GM19035 (cell line): ENCODE data around the gene AUTS2.
A peak's percentile ranks its signal among the peaks of the same experiment; 100 is the strongest.

Source experiments
- ATAC-seq: cut with Tn5 transposase; IDR thresholded peaks from one replicate; pipeline ENCODE4 v1.9.1; 2021; ENCODE audit not compliant: unreplicated experiment

Gene AUTS2

DNA sequence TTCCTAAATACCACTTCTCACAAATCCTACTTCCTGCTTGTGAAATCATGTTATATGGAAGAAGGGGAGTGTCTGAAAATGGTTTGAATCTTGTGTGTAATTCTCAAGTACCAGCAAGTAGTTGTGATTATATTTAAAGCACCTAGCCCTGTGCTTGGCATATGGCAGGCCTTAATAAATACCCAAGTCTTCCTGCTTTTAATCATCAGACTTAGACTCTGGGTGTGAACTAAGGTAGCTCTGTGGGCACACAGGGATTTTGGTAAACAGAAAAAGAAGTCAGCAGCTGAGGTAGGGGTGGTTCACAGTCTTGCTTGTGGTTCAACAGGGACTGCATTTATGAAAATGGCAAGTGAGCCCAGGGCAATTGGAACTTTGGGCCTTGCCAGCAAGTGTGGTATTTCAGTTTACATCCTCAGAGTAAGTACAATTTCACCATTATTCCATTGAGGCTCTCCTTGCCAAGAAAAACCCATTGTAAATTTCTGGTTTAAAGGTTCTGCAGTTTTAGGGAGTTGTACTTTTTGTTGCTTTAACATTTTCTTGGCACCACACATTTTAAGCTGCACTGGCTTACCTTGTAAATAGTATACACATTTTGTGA, 215.5 kb downstream of the AUTS2 start:
- no peak for ATAC-seq

- no peak for ATAC-seq
Observed at GRCh38 chr7:69814421-69814962, 216.2 kb downstream of the AUTS2 start.

- ATAC-seq: no peak
Observed at GRCh38 chr7:69816501-69816900, 218.2 kb downstream of the AUTS2 start.

- ATAC-seq: no peak
Observed at GRCh38 chr7:69817121-69817520, 218.8 kb downstream of the AUTS2 start.

DNA sequence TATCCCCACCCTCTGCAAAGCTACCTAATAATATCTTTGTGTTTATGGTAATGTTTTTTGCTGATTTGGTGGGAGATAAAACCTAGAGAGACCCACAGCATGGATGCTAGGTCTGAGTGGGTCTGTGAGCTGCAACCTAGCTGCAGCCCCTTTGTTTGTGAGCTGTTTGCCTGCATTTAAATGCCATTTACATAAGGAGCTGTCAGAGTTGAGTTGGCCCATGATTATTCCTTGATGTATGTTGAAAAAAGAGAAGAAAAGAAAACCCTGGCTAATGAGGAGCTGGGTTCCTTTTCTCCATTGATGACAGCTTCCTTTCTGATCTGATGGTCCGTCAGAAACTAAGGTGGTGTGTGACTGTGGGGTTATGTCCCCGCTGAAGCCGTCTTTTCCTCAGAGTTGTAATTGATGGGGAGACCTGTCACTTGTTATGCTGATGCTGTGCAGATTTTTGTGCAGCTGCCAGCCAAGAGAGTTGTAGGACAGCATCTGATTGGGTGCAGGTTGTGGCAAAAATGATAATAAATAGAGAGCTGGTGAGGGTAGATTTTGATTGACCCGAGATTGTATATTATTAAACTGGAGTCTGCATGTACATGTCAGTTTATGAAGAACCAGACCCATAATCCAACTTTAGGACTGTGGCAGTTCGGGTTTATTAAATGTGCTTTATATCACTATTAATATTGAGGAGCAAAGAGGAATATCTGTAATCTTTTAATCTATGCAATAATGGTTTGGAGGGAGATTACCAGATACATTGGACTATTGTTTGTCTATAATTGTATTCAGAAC, 219.8 kb downstream of the AUTS2 start:
- ATAC-seq: no peak

GRCh38 chr7:69818636-69819332, 220.5 kb downstream of the AUTS2 start:
- ATAC-seq: no peak

- ATAC-seq: no peak
Observed at GRCh38 chr7:69819333-69819705, 221.0 kb downstream of the AUTS2 start.

- no peak for ATAC-seq
Observed at GRCh38 chr7:69820479-69821192, 222.4 kb downstream of the AUTS2 start.

DNA sequence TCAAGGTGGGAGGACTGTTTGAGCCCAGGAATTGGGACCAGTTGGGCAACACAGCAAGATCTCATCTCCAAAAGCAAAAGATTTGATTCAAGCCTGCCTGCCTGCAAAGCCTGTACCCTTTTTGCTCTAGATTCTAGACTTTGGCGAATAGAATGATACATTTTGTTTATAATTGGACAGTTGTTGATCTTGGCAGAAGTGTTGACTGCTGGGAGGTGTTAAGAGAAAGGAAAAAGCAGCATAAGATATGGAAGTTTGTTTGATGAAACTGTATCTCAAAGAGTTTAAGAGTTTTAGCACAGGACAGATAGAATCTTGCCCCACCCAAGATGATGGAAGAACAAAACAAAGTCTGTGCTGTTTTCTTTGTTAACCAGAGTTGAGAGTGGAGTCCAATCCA, 224.1 kb downstream of the AUTS2 start:
- ATAC-seq: no peak

- no peak for ATAC-seq
Observed at GRCh38 chr7:69823151-69823744, 225.0 kb downstream of the AUTS2 start.

- no peak for ATAC-seq
Observed at GRCh38 chr7:69825113-69825972, 227.1 kb downstream of the AUTS2 start.

DNA sequence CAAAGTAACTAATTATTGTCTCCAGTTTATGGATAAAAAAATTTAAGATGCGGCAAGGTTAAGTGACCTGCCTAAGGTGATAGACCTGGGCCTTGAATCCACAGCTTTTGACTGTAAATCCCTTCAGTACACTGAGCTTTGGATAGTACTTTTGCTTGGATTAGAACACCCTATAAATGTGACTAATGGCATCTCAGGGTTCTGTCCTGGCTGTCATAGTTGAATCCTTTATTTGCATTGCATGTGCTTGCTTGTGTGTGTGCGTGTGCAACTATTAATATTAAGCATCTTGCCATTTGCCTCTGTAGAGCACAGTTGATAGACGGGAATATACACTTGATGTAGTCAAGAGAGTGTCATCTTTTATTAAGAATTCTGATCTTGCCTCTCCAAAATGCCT, 228.0 kb downstream of the AUTS2 start:
- ATAC-seq: no peak

GRCh38 chr7:69827140-69827539, 228.9 kb downstream of the AUTS2 start:
- no peak for ATAC-seq

DNA sequence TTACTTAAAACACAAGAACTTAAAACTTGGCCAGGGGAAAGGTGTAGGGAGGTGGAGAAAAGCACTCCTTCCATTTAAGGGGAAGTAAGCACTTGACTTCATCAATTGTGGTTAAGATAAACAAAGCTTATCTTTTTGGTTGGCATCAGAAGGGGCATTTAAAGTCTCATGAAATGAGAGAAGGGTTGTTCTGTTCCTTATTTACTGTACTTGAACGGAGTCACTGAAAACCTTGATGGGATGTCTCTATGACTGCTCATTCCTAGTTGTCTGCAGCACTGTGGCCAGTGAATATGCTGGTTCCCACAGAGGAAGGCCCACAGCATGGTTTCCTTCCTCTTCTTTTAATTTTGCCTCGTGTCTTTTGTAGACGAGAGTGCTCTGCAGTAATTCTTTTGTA, 229.3 kb downstream of the AUTS2 start:
- ATAC-seq: no peak

- ATAC-seq: no peak
Observed at GRCh38 chr7:69832356-69832755, 234.1 kb downstream of the AUTS2 start.

DNA sequence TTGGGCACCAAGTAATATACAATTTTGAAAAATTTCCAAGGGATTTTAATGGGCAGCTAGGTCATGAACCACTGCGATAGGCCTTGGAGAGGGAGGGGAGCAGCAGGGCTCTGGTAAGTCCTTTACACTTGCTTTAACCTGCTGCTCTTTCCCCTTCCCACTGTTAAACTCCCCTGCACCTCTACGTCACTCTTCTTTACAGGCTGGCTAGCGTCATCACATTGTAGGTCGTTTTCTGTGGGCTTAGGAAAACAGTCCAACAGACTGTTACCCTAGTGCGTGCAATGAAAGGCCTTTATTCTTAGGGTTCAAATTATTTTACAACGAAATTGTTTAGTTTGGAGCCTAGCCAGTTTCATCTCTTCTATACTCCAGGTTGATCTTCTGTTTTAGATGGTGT, 235.7 kb downstream of the AUTS2 start:
- ATAC-seq: no peak

- no peak for ATAC-seq
Observed at GRCh38 chr7:69836702-69837101, 238.4 kb downstream of the AUTS2 start.

DNA sequence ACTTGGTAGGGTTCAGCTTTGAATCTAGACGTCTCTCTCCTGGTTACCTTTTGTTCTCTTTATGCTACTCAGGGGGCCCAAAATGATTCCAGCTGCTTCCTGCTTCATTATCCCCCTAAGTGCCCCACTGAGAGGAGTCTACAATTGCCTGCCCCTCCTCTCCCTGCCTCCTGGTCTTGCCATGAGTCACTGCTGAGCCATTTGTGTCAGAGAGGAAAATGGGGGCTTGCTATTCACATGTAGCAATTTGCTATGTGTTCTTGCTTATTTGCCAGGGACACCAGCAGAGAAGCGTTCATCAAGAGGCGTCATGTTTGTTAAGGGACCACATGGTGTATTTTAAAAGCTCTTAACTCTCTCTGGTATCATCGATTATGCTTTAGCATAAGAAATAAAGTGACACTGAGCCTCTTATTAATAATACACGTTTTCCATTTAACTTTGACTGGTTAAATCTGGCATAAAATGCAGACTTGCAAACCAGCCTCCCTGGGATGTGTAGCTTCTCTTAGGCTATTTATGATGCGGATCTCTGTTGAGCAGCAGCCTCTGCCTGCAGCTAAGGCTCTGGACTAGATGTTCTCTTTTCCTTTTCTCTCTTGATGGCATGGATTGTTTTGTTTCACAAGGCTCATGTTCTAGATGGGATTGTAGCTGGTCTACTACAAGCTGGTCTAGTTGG, 239.3 kb downstream of the AUTS2 start:
- no peak for ATAC-seq

DNA sequence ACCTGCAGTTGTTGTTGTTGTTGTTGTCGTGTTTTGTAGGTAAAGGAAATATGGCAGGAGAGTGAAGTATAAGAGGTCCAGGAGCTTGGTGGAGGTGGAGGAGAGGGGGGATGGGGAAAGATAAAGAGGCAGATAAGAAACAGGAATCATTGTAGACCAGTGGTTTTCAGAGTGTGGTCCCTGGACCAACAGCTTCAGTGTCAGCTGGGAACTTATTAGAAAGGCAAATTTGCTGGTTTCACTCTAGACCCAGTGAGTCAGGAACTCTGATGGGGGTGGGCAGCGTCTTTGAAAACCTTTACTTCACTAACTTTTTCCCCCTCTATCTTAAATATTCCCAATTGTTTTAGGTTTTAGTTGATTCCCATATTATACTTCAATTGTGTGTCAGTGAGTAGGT, 241.5 kb downstream of the AUTS2 start:
- peak; percentile 45 for ATAC-seq
